Measurements from ENCODE around the gene ASS1.
"Not testable (repeated sequence)": the region's sequence is repeated elsewhere in the genome, so short reads cannot be mapped to it uniquely, and the experiment has no call there.

ASS1 gene

DNA sequence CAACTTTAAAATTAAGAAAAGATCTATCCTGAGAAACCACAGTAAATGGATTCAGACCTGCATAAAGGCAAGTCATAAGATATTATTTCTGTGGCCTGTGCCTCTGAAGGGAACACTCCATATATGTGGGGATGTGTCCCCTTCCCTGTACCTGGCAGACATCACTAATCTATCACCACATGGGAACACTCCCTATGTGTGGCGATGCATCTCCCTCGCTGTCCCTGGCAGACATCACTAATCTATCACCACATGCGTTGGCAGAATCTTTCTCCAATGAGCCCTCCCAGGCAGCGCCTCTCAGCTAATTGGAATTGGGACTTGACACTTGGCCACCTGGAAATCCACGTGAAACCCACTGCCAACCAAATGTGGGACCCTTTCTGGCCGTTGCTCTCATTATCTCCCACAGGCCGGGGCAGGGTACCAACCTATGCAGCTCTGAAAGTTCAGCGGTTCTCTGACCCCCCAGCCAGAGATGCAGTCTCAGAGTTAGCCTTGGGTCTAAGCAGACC lies 25.2 kb upstream of the ASS1 start:
- DNase-seq, result no peak

DNA sequence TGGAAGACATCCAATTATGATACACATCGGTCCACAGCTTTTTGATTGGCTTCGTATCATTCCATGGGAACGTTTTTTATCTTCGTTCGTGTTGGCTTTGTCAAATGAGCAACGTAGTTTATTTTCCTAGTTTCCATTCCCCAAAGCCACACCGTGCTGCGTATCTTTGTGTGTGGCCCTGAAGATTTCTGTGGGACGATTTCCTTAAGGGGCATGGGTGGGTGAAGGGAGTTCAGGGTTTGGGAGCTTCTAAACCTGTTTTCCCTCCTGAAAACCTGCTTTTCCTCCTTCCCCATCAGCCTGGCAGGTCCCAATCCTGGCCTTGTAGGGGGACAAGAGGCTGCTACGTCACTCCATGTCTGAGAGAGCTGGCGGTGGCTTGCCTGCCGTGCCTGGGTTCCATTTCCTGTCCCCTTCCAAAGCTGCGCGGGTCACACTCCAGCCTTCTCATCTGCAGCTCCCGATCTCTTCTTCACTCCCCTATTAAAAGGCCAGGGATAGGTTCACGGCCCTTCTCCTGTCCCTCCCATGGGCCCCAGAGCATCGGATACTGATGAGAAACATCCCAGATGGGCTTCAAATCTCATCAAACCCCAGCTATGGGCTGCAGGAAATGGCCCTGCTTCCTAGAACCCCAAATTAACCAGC lies 23.5 kb upstream of the ASS1 start:
- no peak for DNase-seq

DNA sequence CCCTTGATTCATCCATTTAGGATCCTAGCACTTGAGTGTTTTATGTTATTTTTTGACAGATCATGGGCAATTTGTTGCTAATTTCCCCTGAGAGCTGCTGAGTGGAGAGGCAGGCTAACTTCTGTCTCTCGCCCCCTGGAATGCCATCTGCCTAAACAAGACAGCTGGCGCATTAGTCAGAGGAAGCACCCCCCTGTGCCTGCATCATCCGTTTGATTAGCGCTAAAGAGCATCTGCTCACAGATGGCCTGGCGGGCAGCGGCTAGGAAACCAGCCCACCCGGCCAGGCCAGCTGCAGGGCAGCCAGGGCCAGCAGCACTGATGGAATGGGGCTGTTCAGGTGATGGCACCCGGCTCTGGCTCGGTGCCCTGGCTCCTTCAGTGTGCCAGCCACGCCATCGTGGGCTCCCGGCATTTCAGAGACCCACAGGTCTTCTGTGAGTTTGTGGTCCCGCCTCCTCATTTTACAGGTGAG lies 22.9 kb upstream of the ASS1 start:
- DNase-seq, result no peak

DNA sequence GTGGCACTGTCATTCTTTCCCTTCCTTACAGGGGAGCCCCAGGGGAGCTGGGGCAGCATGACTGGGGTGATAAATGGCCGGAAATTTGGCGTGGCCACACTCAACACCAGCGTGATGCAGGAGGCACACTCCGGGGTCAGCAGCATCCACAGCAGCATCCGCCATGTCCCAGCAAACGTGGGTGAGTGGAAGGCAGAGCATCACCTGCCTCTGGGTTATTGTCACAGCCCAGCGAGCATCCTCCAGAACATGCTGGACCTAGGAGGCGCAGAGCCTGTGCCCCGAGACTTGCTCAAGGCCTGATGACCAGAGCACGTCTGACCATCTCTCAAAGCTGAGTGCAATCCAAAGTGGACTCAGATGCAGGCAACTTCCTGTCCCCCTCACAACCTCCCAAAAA lies 22.2 kb upstream of the ASS1 start:
- DNase-seq, result no peak

DNA sequence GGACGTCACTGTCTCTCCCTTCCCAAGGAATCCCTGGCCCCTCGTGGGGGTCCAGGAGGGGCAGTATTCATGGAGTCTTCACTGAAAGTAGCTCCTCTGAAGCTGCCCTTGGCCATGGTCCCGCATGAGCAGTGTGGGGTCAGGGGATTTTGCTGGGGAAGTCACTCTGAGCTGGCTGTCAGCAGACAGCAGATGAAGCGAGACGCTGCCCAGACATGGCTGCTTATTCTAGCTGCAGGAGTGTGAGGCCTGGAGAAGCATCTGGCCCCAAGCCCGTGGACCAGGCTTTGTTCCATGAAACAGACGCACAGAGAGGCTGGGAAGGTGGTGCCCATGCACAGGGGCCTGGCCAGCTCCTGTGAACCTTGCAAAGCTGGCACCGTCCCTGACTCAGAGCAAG lies 21.5 kb upstream of the ASS1 start:
- DNase-seq, result no peak

DNA sequence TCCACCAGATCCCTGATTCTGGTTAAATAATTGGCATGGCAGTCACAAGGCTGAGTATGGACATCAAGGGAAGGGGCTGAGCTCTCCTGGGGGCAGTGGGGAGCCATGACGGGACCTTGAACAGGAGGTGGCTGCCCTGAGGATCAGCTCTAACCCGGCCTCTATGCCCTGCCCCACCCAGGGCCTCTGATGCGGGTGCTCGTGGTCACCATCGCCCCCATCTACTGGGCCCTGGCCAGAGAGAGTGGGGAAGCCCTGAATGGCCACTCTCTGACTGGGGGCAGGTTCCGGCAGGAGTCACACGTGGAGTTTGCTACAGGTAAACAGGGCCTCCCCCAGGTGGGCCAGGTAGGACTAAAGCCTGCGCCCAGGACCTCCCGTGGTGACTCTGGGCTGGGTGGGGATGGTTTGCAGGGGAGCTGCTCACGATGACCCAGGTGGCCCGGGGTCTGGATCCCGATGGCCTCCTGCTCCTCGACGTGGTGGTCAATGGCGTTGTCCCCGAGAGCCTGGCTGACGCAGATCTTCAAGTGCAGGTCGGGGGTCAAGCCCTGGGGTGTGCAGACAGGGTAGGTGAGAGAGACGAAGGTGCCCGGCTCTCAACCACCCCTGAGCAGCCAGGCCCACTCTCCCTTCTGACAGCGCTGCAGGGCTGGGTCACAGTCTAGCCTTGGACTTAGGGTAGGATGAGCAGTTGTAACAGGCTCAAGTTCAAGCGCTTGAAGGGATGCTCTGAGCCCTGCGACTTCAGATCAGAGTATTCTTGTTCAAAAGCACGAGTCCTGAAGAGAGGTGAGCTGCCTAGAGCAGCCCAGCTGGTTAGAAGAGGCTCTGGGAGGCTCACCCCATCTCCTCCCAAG lies 19.9 kb upstream of the ASS1 start:
- no peak for DNase-seq

DNA sequence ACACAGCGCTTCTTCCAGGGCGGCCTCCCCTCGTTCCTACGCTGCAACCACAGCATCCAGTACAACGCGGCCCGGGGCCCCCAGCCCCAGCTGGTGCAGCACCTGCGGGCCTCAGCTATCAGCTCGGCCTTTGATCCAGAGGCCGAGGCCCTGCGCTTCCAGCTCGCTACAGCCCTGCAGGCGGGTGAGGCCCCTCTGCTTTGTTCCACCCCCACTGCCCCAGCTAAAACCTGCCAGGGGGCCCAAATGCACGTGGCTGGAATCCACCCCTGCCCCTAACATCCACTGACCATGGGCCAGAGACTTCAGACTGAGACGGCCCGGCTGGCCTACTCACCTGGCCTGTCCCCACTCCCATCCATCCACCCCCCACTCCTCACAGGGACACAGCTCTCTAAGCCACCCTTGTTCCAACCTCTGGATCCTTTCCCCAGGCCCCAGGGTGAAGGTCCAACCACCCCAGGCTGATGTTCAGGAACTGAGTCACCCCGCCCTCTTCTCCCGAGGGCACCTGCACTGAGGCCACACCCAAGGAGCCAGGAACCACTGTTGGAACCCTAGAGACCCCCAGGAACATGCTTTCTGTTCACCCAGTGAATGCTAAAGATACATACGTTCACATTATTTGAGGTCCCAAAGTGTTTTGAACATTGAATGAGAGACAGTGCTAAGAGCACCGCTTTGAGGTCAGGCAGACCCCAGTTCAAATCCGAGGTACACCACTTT lies 18.9 kb upstream of the ASS1 start:
- no peak for DNase-seq

DNA sequence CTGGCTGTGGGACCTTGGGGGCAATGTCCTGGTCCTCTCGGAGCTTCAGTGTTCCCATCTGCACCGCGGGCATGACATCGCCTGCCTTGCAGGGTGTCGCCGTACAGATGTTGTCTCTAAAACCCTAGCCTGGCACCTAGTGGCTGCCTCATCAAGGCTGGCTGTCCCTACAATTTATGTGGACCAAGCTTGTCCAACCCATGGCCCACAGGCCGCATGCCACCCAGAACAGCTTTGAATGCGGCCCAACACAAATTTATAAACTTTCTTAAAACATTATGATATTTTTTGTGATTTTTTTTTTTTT lies 18.3 kb upstream of the ASS1 start:
- no peak for DNase-seq

DNA sequence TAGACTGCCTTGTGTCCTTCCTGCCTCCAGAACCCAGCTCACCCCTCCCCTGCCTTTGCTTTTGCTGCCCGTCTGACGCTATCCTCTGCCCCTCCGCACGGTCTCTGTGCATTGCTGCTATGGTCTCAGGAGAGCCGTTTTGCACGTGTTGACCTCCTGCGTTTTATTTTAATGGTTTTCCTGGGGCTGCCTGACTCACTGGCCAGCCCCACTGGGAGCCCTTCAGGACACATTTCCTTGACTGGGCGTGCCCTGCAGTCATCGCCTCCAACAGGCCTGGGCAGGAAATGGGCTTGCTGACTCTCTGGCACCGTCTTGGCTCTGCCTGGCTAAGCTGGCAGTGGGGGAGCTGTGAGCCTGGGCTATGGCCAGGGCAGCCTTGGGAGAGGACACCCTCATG lies 17.9 kb upstream of the ASS1 start:
- no peak for DNase-seq

DNA sequence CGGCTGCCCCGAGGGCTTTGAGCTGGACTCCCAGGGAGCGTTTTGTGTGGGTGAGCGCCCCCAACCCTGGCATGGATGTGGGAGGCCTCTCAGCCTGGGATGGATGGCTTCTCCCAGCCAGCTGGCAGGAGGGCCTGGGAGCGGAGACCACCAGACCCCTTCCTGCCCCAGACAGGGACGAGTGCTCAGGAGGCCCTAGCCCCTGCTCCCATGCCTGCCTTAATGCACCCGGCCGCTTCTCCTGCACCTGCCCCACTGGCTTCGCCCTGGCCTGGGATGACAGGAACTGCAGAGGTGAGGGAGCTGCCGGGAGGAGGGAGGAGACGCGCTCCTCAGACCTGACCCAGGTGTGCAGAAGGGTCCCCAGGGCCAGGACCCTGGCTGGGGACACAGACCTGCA lies 17.4 kb upstream of the ASS1 start:
- DNase-seq, result no peak

DNA sequence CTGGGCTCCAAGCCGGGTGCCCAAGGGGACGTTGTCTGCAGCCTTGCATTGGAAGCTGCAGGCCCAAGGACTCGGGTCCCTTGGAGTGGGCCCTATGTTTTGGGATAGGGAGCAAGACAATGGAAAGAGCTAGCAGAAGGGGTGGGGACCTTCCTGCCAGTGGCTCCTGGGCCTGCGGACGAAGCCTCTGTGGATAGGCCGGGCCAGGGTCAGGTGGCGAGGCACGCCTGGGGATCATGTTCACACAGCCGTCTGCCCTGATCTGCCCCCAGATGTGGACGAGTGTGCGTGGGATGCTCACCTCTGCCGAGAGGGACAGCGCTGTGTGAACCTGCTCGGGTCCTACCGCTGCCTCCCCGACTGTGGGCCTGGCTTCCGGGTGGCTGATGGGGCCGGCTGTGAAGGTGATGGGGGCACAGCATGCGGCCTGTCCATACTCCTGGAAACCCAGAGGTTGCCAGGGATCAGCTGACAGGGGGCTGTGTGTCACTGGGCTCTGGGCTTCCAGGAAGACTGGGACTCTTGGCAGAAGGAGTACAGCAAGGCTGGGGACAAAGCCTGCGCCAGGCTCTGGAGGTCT lies 16.6 kb upstream of the ASS1 start:
- DNase-seq, result no peak

DNA sequence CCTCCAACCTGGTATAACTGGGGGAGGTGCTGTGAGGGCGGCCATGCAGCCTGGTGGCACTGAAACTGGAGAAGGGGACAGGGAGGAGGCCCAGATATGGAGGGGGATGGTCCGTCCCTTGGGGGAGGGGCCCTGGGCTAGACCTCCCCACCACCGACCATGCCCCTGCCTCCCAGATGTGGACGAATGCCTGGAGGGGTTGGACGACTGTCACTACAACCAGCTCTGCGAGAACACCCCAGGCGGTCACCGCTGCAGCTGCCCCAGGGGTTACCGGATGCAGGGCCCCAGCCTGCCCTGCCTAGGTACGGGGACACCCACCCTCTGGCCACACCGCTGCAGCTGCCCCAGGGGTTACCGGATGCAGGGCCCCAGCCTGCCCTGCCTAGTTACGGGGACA lies 15.4 kb upstream of the ASS1 start:
- DNase-seq, result no peak

DNA sequence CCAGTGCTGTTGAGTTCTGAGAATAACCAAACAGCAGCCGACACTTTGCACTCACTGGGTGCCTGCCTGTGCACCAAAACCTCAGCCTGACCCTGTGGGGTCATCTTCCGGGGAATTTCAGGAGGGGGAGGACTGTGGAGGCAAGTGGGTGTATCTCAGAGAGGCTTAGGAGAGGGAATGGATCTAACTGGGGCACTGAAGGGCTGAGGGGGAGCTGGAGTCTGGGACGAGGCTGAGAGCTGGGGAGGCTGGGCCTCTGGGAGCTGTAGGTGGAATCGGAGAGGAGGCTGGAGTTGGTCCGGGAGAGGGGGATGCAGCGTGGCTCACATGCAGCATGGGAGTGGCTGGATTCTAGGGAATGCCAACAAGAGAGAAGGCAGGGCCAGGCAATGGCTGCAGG lies 14.9 kb upstream of the ASS1 start:
- DNase-seq, result no peak

DNA sequence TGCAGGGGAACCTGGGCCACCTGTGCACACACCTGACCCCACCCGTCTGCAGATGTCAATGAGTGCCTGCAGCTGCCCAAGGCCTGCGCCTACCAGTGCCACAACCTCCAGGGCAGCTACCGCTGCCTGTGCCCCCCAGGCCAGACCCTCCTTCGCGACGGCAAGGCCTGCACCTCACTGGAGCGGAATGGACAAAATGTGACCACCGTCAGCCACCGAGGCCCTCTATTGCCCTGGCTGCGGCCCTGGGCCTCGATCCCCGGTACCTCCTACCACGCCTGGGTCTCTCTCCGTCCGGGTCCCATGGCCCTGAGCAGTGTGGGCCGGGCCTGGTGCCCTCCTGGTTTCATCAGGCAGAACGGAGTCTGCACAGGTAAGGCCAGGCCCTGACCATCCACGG lies 14.5 kb upstream of the ASS1 start:
- no peak for DNase-seq

DNA sequence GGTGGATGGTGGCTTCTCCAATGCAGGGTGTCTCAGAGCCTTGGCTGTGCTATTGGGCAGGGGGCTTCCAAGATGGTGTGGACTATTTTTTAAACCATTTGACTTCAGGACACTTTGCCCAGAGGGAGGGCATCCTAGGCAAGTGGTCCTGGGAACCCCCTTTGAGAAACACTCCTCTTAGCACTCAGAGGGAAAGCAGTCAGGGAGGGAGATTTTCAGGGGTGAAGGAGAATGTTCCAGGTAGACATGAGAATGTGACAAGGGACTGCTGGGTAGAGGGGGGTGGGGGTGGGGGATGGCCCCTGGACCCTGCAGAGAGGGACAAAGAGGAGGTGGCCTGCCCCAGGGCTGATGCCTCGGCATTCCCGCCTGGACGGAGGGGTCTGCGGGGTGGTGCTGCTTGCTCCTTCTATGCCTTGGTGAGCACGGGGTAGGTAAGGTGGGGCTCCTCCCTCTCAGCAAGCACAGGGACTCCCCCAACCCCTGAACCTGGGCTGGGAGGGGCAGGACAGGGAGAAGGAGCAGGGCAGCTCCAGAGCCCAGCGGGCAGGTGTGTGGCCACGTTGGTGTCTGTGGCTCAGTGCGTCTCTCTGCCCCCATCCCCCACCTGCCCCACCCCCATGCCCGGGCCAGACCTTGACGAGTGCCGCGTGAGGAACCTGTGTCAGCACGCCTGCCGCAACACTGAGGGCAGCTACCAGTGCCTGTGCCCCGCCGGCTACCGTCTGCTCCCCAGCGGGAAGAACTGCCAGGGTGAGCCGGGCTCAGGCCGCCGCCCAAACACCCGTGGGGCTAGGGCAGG lies 13.8 kb upstream of the ASS1 start:
- no peak for DNase-seq

DNA sequence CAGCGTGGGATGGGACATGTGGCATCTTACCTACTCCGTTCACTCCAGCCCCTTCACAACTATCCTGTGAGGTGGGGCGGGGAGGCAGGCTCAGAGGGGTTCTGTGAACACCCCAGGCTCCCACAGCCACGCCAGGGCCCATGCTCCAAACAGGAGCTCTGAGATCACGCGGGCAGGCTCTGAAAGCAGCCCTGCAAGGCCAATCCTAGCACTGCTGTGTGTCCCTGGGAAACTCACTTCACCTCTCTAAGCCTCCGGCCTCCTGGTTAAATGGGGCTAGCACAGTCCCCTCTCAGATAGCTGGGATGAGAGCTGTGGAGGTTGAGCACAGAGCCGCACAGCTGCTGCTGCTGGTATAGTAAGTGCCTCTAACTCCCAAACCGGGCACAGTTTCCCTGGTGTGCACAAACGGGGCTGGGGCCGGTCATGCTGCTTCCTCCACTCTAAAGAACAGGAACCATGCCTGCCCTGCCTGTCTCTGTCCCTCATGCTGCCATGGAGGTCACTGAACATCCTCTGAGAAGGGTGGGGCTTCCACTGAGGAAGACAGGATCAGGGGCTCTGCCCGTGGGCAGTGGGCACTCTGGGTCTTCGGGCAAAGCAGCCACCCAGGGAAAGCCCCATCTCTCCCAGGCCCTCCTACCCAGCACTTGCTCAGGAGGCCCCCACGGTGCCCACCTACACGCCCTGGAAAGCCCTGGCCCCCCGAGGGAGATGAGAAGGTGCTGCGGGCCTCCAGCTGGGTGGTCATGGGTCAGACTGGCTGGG lies 13.0 kb upstream of the ASS1 start:
- no peak for DNase-seq

DNA sequence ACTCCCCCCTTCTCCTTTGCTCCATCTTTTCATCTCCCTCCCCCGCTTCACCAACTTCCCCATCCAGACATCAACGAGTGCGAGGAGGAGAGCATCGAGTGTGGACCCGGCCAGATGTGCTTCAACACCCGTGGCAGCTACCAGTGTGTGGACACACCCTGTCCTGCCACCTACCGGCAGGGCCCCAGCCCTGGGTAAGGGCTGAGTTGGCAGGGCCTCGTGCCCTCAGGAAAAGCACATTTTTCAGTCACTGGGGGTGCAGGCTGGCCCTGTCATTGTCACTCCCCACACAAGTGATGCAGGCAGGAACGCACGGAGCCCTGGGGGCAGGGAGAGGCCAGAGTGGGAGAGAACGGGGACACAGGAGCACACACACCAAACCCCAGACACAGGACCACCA lies 12.4 kb upstream of the ASS1 start:
- no peak for DNase-seq

DNA sequence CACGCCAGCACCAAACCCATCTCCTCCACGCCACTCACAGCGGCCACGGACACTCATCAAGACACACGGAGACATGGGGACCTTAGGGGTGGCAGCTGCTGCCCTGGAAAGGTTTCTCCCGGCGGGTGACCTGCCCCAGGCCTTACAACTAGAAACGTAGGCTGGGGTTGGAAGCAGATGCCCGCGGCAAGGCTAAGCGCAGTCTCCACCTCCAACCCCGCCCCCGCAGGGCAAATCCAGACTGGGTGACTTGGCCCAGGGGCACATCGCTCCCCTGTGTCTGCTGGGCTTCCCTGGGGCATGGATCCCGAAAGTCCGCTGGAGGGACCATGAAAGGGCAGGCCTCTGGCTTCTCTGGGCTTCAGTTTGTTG lies 12.0 kb upstream of the ASS1 start:
- DNase-seq, result no peak

DNA sequence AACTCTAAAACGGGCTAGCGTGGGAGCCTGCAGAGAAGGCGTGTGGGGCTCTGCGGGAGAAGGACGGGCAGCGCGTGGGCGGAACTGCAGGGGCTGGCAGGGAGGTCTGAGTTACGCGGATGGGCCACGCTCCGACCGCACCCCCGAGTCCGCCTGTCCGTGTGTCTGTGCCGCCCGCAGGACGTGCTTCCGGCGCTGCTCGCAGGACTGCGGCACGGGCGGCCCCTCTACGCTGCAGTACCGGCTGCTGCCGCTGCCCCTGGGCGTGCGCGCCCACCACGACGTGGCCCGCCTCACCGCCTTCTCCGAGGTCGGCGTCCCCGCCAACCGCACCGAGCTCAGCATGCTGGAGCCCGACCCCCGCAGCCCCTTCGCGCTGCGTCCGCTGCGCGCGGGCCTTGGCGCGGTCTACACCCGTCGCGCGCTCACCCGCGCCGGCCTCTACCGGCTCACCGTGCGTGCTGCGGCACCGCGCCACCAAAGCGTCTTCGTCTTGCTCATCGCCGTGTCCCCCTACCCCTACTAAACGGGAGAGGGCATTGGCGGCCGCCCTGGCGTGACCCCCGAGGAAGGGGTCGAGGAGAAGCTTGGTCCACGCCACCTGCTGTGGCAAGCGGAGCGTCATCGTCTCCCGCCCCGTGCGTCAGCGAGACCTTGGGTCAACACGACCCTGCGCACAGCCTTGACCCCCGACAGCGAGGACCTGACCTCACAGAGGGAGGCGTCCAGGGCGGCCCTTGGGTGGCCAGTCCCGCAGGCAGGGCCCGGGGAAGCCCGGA lies 11.4 kb upstream of the ASS1 start:
- DNase-seq, result peak; percentile 6 to 29

DNA sequence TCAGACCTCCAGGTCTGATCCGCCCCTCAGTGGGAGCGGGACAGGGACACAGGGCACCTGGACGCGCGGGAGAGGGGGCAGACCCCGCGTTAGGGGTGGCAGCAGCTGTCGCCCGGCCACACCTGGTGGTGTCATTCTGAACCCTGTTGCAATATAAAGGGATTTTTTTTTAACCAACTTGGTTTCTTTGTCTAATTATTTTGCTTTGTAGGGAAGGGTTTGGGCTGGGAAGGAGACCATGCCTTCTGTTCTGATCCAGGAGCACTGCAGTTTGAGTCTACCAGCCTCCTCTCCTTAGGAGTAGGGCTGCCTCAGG lies 10.9 kb upstream of the ASS1 start:
- DNase-seq, result no peak

DNA sequence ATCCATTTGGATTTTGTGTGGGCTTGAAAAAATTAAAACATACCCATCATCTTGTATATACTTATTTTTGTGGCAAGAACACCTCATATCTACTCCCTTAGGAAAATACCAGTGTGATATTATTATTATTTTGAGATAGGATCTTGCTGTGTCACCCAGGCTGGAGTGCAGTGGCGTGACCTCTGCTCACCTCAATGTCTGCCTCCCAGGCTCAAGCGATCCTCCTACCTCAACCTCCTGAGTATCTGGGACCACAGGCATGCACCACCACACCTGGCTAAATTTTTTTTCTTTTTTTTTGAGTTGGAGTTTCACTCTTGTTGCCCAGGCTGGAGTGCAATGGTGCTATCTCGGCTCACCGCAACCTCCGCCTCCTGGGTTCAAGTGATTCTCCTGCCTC lies 10.1 kb upstream of the ASS1 start:
- not testable (repeated sequence) for DNase-seq
